ENCODE results near the gene ZNF514.
"Not testable (repeated sequence)": the region's sequence is repeated elsewhere in the genome, so short reads cannot be mapped to it uniquely, and the experiment has no call there.

The ZNF514 gene

DNA sequence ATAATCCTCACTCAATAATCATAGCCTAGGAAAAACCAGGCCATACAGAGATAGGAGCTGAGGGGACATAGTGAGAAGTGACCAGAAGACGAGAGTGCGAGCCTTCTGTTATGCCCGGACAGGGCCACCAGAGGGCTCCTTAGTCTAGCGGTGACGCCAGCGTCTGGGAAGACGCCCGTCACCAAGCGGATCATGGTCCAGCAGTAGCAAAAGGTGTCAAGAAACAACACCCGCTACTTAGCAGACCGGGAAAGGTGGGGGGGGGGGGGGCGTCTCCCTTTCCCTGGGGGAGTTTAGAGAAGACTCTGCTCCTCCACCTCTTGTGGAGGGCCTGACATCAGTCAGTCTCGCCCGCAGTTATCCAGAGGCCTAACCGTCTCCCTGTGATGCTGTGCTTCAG, 33.3 kb upstream of the ZNF514 start:
- peak; percentile 10 for DNase-seq (ENCODE audit: low read depth)
- TF ChIP-seq, protein P1, sequence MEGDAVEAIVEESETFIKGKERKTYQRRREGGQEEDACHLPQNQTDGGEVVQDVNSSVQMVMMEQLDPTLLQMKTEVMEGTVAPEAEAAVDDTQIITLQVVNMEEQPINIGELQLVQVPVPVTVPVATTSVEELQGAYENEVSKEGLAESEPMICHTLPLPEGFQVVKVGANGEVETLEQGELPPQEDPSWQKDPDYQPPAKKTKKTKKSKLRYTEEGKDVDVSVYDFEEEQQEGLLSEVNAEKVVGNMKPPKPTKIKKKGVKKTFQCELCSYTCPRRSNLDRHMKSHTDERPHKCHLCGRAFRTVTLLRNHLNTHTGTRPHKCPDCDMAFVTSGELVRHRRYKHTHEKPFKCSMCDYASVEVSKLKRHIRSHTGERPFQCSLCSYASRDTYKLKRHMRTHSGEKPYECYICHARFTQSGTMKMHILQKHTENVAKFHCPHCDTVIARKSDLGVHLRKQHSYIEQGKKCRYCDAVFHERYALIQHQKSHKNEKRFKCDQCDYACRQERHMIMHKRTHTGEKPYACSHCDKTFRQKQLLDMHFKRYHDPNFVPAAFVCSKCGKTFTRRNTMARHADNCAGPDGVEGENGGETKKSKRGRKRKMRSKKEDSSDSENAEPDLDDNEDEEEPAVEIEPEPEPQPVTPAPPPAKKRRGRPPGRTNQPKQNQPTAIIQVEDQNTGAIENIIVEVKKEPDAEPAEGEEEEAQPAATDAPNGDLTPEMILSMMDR (conservative IDR thresholded peaks at IDR 0.05; ENCODE audit: control insufficient read depth, insufficient read depth, low read depth, low read length) = peak; percentile 45
- H3K4me3 ChIP-seq (ENCODE audit: control insufficient read depth, low read depth, low read length) = not testable (repeated sequence)

DNA sequence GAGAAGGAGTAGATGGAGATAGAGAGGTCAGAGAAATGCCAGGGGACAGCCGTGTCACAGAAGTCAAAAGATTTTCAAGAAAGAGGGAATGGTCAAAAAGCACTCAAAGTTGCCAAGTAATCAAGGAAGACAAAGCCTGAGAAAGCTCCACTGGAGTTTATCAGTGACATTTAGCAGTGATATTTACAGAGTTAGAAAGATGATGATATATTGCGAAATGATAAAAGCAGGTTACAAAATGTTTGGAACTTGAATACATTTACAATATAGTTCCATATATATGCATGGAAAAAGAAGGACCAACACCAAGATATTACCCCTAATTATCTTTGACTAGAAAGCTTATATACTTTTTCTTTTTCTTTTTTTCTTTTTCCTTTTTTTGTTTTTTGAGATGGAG, 26.3 kb upstream of the ZNF514 start:
- no peak overlapping the region for H3K4me3 ChIP-seq (ENCODE audit: control insufficient read depth, low read depth, low read length)
- TF ChIP-seq, protein P1 (conservative IDR thresholded peaks at IDR 0.05; ENCODE audit: control insufficient read depth, insufficient read depth, low read depth, low read length) = no peak
- DNase-seq (ENCODE audit: low read depth) = no peak

GRCh38 chr2:95185197-95185596, 25.5 kb upstream of the ZNF514 start:
- no peak for DNase-seq (ENCODE audit: low read depth)
- no peak overlapping the region for H3K4me3 ChIP-seq (ENCODE audit: control insufficient read depth, low read depth, low read length)
- TF ChIP-seq, protein P1 (conservative IDR thresholded peaks at IDR 0.05; ENCODE audit: control insufficient read depth, insufficient read depth, low read depth, low read length) = no peak

DNA sequence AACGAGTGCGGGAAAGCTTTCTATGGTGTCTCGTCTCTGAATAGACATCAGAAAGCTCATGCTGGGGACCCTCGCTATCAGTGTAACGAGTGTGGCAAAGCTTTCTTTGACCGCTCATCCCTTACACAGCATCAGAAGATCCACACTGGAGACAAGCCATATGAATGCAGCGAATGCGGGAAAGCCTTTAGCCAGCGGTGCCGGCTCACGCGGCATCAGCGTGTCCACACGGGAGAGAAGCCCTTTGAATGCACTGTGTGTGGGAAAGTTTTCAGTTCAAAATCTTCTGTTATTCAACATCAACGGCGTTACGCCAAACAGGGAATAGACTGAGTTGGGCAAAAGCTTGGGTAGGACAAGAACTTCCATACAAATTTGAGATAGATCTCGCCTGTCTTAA, 22.1 kb upstream of the ZNF514 start:
- TF ChIP-seq, protein P1 (conservative IDR thresholded peaks at IDR 0.05; ENCODE audit: control insufficient read depth, insufficient read depth, low read depth, low read length) = no peak
- DNase-seq (ENCODE audit: low read depth) = no peak

GRCh38 chr2:95179451-95179850, 19.8 kb upstream of the ZNF514 start:
- no peak overlapping the region for H3K4me3 ChIP-seq (ENCODE audit: control insufficient read depth, low read depth, low read length)
- TF ChIP-seq, protein P1 (conservative IDR thresholded peaks at IDR 0.05; ENCODE audit: control insufficient read depth, insufficient read depth, low read depth, low read length) = no peak
- no peak for DNase-seq (ENCODE audit: low read depth)

More for the DNA sequence above, 22.1 kb upstream of the ZNF514 start:
- no peak overlapping the region for H3K4me3 ChIP-seq (ENCODE audit: control insufficient read depth, low read depth, low read length)

- DNase-seq (ENCODE audit: low read depth) = peak; percentile 15
- TF ChIP-seq, protein P1 (conservative IDR thresholded peaks at IDR 0.05; ENCODE audit: control insufficient read depth, insufficient read depth, low read depth, low read length) = no peak
Observed at GRCh38 chr2:95174031-95174542, 14.4 kb upstream of the ZNF514 start.

GRCh38 chr2:95171902-95172301, 12.3 kb upstream of the ZNF514 start:
- DNase-seq (ENCODE audit: low read depth) = no peak
- H3K4me3 ChIP-seq (ENCODE audit: control insufficient read depth, low read depth, low read length) = no peak overlapping the region
- TF ChIP-seq, protein P1 (conservative IDR thresholded peaks at IDR 0.05; ENCODE audit: control insufficient read depth, insufficient read depth, low read depth, low read length) = no peak

More at GRCh38 chr2:95174031-95174542, 14.4 kb upstream of the ZNF514 start:
- H3K4me3 ChIP-seq (ENCODE audit: control insufficient read depth, low read depth, low read length) = no peak overlapping the region

Measured in fibroblast of mammary gland (primary cell).